ENCODE results near the gene NFASC.

Gene NFASC

GRCh38 chr1:204975568-204976235, 105.0 kb downstream of the NFASC start:
- H4K20me1 ChIP-seq (ENCODE audit: control insufficient read depth, insufficient read depth, low read depth, low read length), result no peaks in the 10 kb centered on the region
- H3K4me3 ChIP-seq (ENCODE audit: low read length), result no peak overlapping the region
- H3F3A ChIP-seq (ENCODE audit: control insufficient read depth, insufficient read depth), result no peaks in the 10 kb centered on the region
- peaks cover 16% of the 10 kb centered on the region for H3K27me3 ChIP-seq (ENCODE audit: control insufficient read depth, low read length)
- H3K9me2 ChIP-seq (replicated peaks; ENCODE audit: control insufficient read depth, low read length), result no peaks in the 10 kb centered on the region
- H3K27ac ChIP-seq (ENCODE audit: low read depth, low read length), result no peak overlapping the region
- H3K9me3 ChIP-seq (ENCODE audit: control insufficient read depth, insufficient read depth, low read length), result no peaks in the 10 kb centered on the region
- TF ChIP-seq EZH2phosphoT487 (IDR thresholded peaks at IDR 0.05; ENCODE audit: borderline replicate concordance, low read length), result no peak
- peak; percentile 88 for TF ChIP-seq CTCF (IDR thresholded peaks at IDR 0.05; ENCODE audit: low read depth, low read length, poor library complexity, severe bottlenecking)
- no peak overlapping the region for H3K4me2 ChIP-seq (ENCODE audit: low read length)
- no peaks in the 10 kb centered on the region for H3K79me2 ChIP-seq (ENCODE audit: control insufficient read depth, low read length)
- no peaks in the 10 kb centered on the region for H3K36me3 ChIP-seq (ENCODE audit: control insufficient read depth, low read length)
- no peaks in the 10 kb centered on the region for H3K4me1 ChIP-seq (ENCODE audit: control insufficient read depth, low read length)

- Histone ChIP-seq H3K9me2 (replicated peaks; ENCODE audit: control insufficient read depth, low read length) (no peaks in the 10 kb centered on the region), H3K9me3 (ENCODE audit: control insufficient read depth, insufficient read depth, low read length) (no peaks in the 10 kb centered on the region), H3F3A (ENCODE audit: control insufficient read depth, insufficient read depth) (no peaks in the 10 kb centered on the region), H3K36me3 (ENCODE audit: control insufficient read depth, low read length) (no peaks in the 10 kb centered on the region), H3K27me3 (ENCODE audit: control insufficient read depth, low read length) (peaks cover 11% of the 10 kb centered on the region), H3K79me2 (ENCODE audit: control insufficient read depth, low read length) (no peaks in the 10 kb centered on the region), H3K4me2 (ENCODE audit: low read length) (no peak overlapping the region), H3K4me1 (ENCODE audit: control insufficient read depth, low read length) (no peaks in the 10 kb centered on the region), H4K20me1 (ENCODE audit: control insufficient read depth, insufficient read depth, low read depth, low read length) (no peaks in the 10 kb centered on the region), H3K27ac (ENCODE audit: low read depth, low read length) (no peak overlapping the region), H3K4me3 (ENCODE audit: low read length) (no peak overlapping the region)
- TF ChIP-seq EZH2phosphoT487 (IDR thresholded peaks at IDR 0.05; ENCODE audit: borderline replicate concordance, low read length), result no peak
- TF ChIP-seq CTCF (IDR thresholded peaks at IDR 0.05; ENCODE audit: low read depth, low read length, poor library complexity, severe bottlenecking), result no peak
Observed at GRCh38 chr1:204976646-204977045, 106.0 kb downstream of the NFASC start.

GRCh38 chr1:204977318-204977717, 106.7 kb downstream of the NFASC start:
- Histone ChIP-seq H4K20me1 (ENCODE audit: control insufficient read depth, insufficient read depth, low read depth, low read length) (no peaks in the 10 kb centered on the region), H3K79me2 (ENCODE audit: control insufficient read depth, low read length) (no peaks in the 10 kb centered on the region)
- no peak for TF ChIP-seq EZH2phosphoT487 (IDR thresholded peaks at IDR 0.05; ENCODE audit: borderline replicate concordance, low read length)
- no peak for TF ChIP-seq CTCF (IDR thresholded peaks at IDR 0.05; ENCODE audit: low read depth, low read length, poor library complexity, severe bottlenecking)

More at GRCh38 chr1:204977318-204977717, 106.7 kb downstream of the NFASC start:
- Histone ChIP-seq H3K4me3 (ENCODE audit: low read length) (no peak overlapping the region), H3K9me3 (ENCODE audit: control insufficient read depth, insufficient read depth, low read length) (no peaks in the 10 kb centered on the region), H3K9me2 (replicated peaks; ENCODE audit: control insufficient read depth, low read length) (no peaks in the 10 kb centered on the region), H3F3A (ENCODE audit: control insufficient read depth, insufficient read depth) (no peaks in the 10 kb centered on the region), H3K4me1 (ENCODE audit: control insufficient read depth, low read length) (no peaks in the 10 kb centered on the region), H3K36me3 (ENCODE audit: control insufficient read depth, low read length) (no peaks in the 10 kb centered on the region), H3K27ac (ENCODE audit: low read depth, low read length) (no peak overlapping the region), H3K4me2 (ENCODE audit: low read length) (no peak overlapping the region), H3K27me3 (ENCODE audit: control insufficient read depth, low read length) (peaks cover 4% of the 10 kb centered on the region; the same call in 1 of the 2 replicates)
